ENCODE data around the gene PKDREJ.

PKDREJ gene

DNA sequence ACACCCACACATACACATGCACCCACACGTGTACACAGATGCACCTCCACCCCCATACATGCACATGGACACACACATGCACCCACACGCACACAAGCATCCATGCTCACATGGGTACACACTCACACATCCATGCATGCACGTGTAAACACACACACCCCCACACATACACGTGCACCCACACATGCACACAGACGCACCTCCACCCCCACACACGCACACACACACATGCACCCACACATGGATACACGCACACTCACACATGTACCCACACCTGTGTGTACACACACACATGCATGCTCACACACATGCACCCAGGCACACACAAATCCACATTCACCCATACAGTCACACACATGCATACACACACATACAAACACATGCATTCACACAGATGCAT is 37.5 kb downstream of the PKDREJ start:
- no peak overlapping the region for H3K27ac ChIP-seq
- no peak for TF ChIP-seq ZFX (IDR thresholded peaks at IDR 0.05; ENCODE audit: borderline replicate concordance)
- TF ChIP-seq, protein P1, sequence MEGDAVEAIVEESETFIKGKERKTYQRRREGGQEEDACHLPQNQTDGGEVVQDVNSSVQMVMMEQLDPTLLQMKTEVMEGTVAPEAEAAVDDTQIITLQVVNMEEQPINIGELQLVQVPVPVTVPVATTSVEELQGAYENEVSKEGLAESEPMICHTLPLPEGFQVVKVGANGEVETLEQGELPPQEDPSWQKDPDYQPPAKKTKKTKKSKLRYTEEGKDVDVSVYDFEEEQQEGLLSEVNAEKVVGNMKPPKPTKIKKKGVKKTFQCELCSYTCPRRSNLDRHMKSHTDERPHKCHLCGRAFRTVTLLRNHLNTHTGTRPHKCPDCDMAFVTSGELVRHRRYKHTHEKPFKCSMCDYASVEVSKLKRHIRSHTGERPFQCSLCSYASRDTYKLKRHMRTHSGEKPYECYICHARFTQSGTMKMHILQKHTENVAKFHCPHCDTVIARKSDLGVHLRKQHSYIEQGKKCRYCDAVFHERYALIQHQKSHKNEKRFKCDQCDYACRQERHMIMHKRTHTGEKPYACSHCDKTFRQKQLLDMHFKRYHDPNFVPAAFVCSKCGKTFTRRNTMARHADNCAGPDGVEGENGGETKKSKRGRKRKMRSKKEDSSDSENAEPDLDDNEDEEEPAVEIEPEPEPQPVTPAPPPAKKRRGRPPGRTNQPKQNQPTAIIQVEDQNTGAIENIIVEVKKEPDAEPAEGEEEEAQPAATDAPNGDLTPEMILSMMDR (IDR thresholded peaks at IDR 0.05): no peak

DNA sequence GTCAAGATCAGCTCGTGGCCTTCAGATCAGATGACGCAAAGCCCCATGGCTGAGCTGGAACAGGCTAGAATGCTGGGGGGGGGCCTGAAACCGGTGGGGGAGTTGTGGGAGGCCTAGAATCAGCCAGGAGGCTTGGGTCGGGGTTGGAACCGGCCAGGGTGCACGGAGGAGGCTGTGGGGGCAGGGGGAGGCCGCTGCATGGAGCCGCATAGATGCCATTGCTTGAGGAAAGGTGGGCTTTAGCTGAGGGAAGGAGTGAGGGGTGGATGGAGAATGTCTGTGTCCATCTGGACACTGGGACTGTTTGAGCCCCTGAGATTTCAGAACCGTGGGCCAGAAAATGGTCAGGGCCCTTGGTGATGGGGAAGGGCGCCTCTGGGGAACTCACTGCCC is 38.2 kb downstream of the PKDREJ start:
- no peak overlapping the region for H3K27ac ChIP-seq
- TF ChIP-seq ZFX (IDR thresholded peaks at IDR 0.05; ENCODE audit: borderline replicate concordance): no peak
- TF ChIP-seq, protein P1 (IDR thresholded peaks at IDR 0.05): no peak

DNA sequence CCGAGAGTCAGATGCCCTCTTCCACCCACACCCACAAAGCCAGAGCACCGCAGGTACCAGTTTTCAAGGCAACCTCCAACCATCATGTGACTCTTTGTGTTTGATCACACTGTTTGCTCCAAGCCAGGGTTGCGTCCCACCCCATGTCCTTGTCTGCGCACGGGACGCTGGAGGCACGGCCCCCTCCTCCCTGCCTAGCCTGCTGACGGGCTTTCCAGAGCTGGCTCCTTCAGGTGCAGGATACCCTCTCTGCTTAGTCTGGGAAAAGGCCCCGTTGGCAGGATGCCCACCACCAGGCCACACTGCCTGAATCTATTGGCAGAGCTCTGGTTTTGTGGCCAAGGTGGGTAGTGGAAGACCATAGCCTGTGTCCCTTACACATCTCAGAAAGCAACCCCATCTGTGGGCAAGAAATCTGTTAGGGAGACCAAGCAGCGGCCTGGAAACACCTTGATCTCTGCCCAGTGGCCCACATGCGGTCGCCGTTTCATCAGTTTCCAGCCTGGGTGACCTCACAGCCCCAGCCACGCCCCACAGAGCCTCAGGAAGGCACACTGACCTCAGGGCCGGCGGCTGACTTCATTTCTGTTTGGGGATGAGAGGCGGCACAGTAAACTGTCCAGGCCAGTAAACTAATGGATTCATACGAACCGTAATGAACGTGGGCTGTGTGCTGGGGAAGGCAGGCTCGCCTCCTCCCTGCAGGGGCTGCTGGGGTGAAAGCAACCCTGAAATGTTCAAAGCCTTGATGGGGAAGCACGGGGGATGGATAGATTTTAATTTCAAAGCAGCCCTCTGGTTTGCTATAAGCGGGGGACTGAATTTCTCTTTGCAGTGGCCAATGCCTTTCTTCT is 38.9 kb downstream of the PKDREJ start:
- no peak overlapping the region for H3K27ac ChIP-seq
- TF ChIP-seq, protein P1 (IDR thresholded peaks at IDR 0.05): no peak
- no peak for TF ChIP-seq ZFX (IDR thresholded peaks at IDR 0.05; ENCODE audit: borderline replicate concordance)

DNA sequence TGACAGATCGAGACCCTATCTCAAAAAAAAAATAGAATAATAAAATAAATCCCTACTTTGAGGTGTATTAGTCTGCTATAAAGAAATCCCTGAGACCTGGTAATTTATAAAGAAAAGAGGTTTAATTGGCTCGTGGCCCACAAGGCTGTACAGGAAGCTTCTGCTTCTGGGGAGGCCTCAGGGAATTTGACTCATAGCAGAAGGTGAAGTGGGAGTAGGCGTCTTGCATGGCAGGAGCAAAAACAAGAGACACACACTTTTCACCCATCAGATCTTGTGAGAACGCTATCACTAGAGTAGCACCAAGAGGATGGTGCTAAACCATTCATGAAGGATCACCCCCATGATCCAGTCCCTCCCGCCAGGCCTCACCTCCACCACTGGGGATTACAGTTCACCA is 42.2 kb downstream of the PKDREJ start:
- TF ChIP-seq, protein P1 (IDR thresholded peaks at IDR 0.05): no peak
- no peak for TF ChIP-seq ZFX (IDR thresholded peaks at IDR 0.05; ENCODE audit: borderline replicate concordance)
- no peak overlapping the region for H3K27ac ChIP-seq

DNA sequence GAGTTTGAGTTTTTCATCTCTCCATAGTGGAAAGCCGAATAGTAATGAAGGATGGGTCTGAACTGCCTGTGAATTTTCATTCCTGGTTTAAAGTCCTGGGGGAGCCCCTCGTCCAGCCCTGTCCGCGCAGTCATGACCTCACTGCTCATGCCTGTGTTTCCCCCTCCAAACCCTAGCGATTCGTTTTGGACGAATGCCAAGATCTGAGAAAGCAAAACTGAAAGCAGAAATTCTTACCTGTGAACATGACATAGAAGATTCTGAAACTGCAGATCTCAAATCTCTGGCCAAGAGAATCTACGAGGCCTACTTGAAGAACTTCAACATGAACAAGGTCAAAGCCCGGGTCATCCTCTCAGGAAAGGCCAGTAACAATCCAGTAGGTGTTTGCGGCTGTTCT is 43.5 kb downstream of the PKDREJ start:
- H3K27ac ChIP-seq: no peak overlapping the region
- TF ChIP-seq ZFX (IDR thresholded peaks at IDR 0.05; ENCODE audit: borderline replicate concordance): no peak
- TF ChIP-seq, protein P1 (IDR thresholded peaks at IDR 0.05): no peak

DNA sequence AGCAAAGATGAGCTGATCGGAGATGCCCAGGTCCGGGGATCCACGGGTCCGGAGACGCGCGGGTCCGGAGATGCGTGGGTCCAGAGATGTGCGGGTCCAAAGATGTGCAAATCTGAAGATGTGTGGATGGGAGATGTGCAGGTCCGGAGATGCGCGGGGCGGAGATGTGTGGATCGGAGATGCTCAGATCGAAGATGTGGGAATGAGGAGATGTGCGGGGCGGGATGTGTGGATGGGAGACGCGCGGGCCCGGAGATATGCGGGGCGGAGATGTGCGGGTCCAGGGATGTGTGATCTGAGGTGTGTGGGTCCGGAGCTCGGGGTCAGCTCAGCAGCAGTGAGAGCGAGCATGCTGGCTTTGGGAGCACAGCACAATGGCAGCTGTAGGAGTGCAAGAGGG is 48.5 kb downstream of the PKDREJ start:
- no peak overlapping the region for H3K27ac ChIP-seq

DNA sequence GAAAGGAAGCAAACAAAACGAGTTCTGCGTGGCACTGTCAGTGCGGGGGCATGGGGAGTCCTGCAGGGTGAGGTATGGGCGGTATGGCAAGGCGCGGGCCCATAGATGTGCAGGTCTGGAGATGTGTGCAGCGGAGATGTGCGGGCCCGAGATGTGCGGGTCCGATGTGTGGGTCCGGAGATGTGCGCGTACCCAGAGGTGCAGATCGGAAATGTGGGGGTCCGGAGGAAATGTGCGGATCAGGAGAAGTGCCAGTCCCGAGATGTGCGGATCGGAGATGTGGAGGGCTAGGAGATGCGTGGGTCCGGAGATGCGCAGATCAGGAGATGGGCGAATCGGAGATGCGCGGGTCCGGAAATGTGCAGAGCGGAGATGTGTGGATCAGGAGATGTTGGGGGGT is 49.0 kb downstream of the PKDREJ start:
- TF ChIP-seq, protein P1 (IDR thresholded peaks at IDR 0.05): no peak
- no peak overlapping the region for H3K27ac ChIP-seq

More for the DNA sequence above, 48.5 kb downstream of the PKDREJ start:
- no peak for TF ChIP-seq ZFX (IDR thresholded peaks at IDR 0.05; ENCODE audit: borderline replicate concordance)
- TF ChIP-seq, protein P1 (IDR thresholded peaks at IDR 0.05): no peak

Measured in 22Rv1 (cell line).